GM19468 (cell line): ENCODE measurements around the gene JMJD4.

Source experiments
- ATAC-seq: cut with Tn5 transposase; IDR thresholded peaks from one replicate; pipeline ENCODE4 v1.9.1; 2021; ENCODE audit warnings: mild to moderate bottlenecking, moderate library complexity, moderate number of reproducible peaks; ENCODE audit not compliant: unreplicated experiment; ENCODE audit errors: extremely low read depth

The JMJD4 gene

DNA sequence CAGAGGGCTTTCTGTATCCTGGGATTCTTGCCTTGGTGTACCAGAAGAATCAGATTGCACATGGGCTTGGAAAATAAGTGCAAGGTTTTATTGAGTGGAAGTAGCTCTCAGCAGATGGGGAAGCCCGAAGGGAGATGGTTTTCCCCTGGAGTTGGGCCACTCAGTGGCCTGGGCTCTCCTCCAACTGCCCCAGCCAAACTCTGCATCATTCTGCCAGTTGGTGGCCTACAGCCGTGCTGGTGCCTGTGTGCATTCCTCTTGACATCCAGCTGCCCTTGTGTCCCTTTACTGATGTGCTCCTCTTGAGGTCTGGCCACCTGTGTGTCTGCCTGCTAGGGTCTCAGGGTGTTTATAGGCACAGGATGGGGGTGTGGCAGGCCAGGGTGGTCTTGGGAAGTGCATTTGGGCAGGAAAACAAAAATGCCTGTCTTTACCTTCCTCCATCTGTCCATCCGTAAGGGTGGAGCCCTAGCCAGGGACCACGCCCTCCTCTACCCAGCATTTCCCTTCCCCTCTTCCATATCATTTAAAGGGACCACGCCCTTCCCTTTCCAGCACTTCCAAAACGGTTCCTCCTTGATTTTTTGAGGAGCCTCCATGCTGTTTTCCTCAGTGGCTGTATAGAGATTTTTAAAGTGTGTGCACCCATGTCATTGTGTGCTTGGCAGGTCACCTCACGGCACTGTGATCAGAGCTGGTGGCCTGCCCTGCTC, 19.1 kb upstream of the JMJD4 start:
- no peak for ATAC-seq

DNA sequence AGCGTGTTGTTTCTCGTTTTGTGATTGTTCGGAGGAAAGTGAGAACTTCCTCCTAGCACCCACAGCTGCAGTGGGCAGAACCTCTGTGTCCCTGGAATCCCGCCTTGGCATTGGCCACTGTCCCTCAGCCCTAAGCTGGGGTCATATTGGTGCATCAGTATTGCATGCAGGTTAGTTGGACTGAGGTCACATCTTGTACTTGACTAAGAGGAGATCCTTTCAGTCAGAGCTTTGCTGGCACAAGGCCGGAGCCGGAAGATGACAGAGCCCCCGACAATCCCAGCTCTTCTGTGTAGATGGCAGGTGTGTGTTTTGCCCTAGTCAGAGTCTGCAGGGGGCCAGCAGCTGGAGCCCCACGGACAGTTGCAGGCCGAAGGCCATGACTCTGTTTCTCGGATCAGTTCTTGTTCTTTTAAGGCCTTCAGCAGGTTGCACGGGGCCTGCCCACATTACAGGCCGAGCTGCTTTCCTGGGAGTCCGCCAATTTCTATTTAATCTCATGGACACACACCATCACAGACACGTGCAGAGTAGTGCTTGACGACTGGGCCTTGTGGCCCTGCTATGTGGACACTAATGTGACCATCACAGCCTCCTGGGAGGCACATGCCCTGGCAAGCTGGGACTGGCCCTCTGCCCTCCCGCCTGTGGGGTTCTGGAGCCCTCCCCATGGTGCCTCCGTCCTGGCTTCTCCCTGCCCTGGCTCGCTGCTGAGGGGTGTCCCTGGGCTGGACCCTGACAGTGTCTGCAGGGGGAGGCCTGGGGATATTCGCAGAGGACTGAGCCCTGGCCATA, 15.0 kb upstream of the JMJD4 start:
- no peak for ATAC-seq

DNA sequence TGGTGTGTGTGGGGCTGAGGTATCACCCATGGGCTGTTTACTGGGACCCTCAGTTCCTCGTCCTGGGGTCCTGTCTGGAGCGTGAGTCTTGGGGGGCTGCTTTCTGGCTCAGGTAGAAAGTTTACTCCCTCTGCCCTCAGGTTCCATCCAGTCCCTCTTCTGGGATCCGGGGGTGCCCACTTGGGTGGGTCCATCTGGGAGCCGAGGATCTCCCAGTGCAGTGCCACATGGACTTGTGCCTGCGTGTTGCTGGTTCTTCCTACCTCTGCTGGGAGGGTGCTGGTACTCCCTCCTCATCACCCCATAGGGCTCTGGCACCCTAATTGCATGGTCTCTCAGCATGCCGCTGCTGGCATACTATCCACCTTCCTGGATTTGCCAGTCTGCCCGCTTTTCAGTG, 14.1 kb upstream of the JMJD4 start:
- ATAC-seq, result no peak

DNA sequence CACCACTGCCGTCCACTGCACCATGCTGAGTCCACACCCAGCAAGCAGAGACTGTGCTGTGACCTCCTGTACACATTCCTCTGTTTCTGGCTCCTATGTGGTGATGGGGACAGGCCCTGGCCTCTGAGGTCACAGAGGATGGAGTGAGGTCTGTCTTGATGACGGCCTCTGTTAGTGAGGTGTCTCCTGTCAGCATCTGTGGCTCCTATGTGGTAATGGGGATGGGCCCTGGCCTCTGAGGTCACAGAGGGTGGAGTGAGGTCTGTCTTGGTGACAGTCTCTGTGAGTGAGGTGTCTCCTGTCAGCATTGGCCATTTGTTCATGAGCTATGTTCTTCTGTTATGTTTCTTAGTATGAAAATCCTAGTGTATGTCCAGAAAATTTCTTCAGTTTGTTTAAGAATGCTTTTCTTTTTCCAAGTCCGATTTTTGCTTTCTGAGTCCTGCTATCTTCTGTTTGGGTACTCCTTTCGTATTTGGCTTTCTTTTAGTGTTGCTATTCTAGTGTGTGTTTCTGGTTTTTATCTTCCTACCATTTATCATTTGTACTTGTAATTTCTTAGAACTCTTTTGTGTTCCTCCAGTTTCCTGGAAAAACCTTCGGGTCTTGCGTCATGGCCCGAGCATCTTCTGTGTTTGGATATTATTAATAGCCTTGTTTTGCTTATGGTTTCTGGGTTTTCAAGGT, 13.5 kb upstream of the JMJD4 start:
- ATAC-seq, result no peak

DNA sequence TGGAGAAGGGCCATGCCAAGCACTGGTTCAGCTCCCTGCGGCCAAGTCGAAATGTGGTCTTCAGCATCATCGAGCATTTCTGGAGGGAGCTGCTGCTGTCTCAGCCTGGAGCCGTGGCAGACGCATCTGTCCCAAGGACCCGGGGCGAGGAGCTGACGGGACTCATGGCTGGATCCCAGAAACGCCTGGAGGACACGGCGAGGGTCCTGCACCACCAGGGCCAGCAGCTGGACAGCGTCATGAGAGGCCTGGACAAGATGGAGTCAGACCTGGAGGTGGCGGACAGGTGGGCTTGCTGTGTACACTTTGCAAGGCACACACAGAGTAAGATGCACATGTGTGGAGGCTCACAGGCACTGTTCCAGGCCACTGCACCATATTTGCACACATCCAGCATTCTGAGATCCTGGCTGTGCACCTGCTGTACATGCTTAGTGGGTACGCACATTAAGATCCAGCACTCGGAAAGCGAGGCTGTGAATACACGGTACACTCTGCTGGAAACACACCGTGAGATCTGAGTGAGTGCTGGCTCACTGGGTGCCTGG, 12.9 kb upstream of the JMJD4 start:
- ATAC-seq, result no peak

DNA sequence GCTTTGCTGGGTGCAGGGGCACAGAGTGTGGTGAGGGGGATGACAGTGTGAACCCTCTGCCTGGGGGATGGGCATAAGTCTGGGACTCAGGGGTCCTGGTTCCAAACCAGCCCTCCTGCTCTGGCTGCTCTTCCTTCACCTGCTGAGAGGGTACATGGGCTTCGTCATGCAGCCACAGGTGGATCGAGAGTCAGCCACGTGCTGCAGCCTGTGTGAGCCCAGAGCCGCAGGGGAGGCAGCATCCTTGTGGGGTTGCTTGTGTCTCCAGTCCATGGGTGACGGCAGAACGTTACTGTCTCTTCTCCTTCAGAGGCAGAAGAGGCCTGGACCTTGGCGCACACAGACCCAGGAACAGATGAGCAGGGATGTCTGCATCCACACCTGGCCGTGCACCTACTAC, 12.3 kb upstream of the JMJD4 start:
- no peak for ATAC-seq

DNA sequence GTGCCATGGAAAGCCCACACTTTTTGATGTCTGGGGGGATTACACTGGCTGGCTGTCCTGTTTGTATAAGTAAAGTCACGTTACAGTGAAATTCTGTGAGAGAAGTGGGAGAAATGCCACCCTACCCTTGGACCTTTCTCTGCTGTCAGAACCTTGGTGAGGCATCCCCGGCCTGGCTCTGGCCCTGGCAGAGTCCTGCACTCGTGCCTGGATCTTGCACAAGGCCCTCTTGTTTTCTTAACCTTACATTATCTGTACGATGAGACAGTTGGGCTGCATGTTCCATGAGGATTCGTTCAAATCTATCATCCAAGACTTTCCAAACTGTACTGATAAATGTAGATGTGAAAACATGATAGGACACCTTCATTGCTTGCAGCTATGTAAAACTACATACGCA, 11.6 kb upstream of the JMJD4 start:
- ATAC-seq, result no peak

DNA sequence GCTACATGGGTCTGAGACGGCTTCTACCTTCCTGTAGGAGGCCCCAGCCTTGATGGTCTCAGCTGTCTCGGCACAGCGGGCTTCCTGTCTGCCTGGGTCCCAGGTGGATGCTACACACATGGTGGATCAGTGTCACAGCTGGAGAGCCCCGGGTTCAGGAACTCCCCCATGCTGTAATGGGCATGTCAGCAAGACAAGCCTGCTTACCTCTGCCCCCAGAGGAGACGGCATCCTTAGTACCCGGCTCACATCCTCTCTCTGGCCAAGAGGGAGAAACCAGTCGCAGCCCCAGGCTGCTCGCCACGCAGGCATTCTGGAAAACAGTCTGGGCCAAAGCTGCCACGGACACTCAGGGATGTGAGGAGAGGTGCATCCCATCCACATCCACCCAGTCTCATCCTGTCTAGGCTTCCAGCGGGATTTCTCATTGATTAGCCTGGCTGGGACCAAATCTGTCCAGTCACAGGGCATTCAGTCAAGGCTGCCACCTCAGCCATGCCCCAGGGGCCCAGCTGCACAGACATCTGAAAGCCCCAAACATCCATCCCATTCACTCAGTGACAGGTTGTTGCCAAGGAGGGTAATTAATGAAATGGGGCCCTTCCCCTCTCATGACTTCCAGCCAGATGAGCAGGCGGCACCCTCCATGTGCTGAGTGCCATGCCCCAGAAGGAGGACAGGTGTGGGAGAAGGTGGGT, 10.6 kb upstream of the JMJD4 start:
- ATAC-seq, result no peak

DNA sequence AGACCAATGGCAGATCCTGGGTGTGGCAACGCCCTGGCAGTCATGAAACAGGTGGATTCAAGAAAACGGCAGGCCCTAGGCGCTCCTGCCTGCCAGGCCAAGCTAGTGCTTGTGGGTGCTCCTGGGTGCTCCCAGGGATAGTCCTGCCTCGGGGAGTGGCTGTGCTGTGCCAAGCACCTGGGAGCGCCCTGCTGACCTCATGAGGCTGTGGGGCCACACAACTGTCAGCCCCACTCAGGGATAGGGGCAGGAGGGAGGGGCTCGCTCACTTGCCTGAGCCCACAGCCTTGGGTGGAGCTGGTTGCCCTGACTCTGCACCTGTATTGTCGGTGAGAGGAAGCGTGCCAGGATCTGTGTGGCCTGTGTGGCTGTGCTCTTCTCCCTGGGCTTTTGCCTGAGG, 9.6 kb upstream of the JMJD4 start:
- ATAC-seq, result no peak

DNA sequence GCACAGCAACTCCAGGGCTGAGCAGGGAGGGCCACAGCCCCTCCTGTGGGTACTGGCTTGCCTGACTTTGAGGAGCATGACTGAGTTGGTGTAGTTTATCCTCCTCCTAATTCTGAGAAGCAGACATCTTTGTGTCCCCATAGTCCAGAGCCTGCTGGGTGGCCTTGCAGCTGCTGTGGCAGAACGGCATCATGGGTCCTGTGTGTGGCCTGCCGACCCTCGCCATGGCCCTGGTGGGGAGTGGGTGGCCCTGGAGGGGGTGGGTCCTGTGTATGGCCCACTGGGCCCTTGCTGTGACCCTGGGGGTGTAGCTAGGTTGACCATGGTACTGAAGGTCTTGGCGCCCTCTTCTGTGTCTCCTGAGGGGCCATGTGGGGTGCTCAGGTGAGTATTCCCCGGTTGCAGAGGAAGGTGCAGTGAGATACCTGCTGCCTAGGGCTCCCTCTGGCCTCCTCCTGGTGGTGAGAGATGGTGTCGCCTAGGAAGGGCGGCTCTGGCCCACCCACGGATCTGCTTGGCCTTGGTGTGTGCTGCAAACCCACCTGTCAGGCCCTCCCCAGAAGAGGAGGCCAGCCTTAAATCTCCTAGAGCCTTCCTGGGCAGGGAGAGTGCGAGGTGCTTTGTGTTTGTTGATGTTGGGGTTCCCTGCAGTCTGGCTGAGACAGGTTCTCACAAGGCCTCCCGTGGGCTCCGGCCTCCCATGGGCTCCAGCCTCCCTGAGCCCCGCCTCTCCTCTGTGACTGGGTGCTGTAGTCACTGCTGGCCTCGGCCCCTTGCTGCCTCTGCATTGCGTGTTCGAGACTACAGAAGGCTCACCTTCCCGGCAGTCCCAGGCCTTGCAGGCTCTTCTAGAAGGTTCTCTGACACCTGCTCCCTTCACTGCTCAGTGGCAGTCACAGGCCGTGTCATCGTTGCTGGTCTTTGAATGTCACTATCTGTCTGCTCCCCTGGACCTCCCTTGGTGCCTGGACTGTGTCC, 7.9 kb upstream of the JMJD4 start:
- ATAC-seq, result no peak

DNA sequence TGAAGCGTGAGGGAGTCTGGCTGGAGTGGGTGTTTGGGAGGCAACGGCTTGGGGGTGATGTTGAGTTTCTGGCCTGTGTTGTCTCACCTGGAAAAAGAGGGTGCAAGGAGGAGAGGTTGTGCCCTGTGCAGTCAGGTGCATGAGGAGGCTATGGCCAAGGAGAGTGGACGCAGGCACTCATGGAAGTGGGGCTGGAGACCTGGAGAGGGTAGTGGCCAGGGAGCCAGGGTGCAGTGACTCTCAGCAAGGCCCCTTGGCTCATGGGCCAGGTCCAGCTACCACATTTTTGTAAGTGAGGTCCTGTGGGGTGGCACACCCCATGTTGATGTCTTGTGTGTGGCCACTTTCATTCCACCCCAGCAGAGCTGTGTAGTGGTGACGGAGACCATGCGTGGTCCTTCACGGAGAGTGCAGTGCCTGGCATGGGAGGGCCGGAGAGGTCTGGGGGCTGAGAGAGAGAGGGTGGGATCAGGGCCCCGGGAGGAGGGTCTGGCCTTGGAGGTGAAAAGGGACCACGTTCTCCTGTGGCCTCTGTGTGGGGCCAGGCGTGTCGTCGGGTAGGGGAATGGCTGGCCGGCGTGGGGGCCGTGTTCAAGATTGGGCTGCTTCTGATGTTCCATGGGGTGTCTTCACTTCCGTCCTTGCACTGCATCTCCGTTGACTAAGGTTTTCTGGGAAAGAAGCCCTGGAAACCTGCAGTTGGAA, 6.2 kb upstream of the JMJD4 start:
- no peak for ATAC-seq

DNA sequence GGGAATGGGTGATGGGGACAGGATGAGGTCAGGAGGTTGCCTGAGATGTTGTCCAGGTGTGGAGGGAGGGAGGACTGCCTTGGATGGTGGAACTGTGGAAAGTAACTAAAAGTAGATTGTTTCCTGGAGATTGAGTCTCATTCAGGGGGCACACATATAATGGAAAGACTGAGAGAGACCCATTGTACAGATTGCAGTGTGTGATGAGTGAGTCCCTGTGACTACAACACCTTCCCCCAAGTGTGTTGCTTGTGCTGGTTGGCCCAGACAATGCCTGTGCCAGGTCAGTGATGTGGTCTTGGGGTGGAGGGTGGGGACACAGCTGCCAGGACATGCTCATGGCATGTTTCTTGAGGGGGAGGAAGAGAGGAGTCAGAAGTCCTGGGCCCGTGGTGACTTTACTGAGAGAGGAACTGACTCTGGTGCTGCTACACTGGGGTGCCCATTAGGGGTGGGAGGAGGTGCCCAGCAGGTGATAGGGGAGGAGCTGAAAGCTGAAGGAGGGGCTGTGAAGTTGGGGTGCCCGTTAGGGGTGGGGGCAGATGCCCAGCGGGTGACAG, 5.4 kb upstream of the JMJD4 start:
- no peak for ATAC-seq

DNA sequence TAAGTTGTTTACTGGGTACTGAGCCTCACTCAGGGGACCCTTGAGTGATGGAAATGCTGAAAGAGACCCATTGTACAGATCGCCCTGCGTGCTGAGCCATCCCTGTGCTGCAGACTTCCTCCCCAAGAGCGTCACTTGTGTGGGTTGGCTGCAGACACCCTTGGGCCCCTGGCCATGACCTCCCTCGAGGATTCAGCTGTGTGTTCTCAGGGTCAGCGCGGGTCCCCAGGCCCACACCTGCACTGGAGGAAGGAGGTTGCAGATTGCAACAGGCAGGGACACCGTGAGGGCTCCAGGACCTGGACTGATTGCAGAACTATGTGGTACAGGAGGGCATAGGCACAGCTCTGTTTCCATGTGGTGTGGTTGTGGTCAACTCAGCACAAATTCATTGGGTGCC, 4.5 kb upstream of the JMJD4 start:
- ATAC-seq, result no peak

DNA sequence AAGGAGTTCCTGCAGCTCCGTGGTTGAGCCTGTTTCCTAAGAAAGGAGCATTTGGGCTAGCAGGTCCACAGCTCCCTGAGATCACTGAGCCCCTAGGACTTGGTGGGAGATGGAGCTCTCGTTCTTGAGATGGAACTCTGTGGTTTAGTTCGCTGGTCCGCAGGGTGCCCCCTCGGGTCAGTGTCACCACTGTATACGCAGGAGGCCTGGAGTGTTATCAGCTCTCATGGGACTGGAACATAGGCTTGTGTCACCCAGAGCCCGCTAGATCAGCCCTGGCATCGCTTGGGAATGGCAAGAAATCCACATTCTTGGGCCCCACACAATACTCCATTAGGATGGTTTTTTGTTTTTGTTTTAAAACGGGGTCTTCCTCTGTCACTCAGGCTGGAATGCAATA, 3.7 kb upstream of the JMJD4 start:
- ATAC-seq, result no peak

DNA sequence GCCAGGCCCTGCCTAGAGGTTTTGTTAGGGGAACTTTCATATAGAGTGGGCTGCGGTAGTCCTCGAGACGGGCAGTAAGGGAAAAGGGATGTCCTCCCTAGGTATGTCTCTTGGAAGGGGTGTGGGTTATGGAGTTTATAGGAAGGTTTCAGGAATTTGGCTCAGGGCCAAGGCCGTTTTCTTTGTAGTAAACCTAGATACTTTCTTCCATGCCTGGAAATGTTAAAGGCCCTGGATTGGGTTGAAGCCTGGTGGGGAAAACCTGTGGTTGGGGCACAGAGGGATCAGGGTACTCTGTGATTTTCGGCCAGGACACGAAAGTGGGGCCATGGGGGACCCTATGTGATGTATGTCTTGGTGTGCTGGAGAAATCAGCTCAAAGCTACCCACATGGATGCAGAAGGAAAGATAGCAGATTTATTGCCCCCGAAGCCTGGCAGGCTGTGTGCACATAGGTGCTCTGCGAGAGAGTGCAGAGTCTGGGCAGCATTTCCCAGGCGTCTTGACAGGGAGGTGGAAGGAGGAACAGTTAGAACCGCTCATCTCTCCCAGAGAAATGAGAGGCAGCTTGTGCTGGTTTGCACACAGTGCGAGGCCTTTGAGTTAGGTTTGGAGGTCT, 1.8 kb upstream of the JMJD4 start:
- no peak for ATAC-seq

DNA sequence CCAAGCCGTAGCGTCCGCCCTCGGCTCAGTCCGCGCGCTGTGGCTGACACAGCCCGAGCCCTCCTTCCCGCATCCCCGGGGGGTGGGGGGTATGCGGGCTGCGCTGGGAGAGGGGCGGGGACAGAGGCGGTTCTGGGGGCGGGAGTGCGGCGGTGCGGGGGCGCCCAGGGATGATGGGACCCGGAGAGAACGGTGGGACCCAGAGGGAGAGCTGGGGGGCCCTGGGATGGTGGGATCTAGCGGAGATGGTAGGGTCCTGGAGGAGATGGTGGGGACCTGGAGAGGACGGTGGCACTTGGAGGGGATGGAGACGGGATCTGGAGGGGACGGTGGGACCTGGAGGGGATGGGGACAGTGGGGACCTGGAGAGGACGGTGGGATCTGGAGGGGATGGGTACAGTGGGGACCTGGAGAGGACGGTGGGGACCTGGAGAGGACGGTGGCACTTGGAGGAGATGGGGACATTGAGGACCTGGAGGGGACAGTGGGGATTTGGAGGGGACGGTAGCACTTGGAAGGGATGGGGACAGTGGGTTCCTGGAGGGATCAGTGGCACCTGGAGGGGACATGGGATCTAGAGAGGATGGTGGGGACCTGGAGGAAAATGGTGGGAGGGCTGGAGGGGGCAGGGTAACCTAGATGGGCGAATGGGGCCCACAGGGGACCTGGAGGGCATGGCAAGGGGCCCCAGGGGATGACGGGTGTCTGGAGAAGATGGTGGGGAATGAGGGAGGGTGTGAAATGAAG, 610 bp upstream of the JMJD4 start:
- ATAC-seq, result no peak

DNA sequence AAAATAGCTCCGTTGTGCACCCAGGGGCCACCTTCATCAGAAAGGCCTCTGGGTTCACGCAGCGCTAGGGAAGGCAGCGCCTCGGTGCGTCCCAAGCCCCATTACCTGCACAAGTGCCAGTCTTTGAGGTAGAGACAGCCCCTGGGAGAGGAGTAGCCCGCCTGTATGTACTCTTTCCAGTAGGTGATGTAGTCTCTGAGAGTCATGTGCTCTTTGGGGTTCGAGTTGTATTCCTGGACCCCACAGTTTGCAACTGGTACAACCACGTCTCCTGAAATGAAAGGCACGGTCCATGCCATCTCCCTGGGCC, 601 bp downstream of the JMJD4 start:
- no peak for ATAC-seq
